Epithelial cell of prostate (primary cell): ENCODE results near the gene OSBPL5.
"Not testable (repeated sequence)": the region's sequence is repeated elsewhere in the genome, so short reads cannot be mapped to it uniquely, and the experiment has no call there.

Experiments used
- DNase-seq: peaks from one replicate; pipeline ENCODE4 v3.0.0-alpha.2; 2011; ENCODE audit warnings: low read depth, low spot score
- H3K27ac ChIP-seq: fragments of 450-650 bp; 2 replicates; pipeline ENCODE4 v1.5.1; 2017; ENCODE audit warnings: mild to moderate bottlenecking

Gene OSBPL5

DNA sequence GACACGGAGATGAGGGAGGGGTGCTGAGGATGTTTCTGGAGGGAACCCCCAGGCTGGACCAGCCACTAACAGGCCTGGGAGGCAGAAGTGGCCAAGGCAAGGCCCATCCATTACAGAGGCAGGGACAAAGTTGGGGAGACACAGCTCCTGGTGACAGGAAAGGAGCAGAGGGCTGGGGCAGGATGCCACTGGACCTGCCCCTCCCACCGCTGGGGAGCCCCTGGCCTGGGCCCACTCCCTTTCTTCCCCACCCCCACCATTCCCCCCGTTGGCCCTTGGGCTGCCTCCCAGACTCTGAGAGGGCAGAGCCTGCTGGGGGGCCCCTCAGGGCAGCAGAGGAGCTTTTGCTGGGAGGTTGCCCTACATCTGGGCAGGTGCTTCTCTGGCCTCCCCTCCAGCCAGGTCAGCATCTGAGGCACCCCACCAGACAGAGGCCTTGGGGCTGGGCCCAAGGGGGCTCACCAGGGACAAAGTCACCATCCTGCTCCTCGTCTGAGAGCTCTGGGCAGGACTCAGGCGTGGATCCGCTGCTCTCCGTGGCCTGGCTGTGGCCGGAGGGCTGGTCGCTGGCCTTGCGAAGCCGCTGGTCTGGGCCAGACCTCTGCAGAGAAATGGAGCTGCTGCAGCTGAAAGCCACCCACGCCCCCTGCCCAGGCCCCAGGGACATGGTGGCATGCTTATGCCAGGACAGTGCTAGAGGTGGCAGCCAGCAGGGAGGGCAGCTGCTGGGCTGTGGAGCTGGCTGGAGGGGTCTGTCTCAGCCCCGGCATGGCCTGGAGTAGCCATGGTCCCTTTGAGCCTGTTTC lies 74.8 kb downstream of the OSBPL5 start:
- no peak overlapping the region for H3K27ac ChIP-seq
- DNase-seq = no peak

GRCh38 chr11:3089236-3090061 lies 75.7 kb downstream of the OSBPL5 start:
- no peak overlapping the region for H3K27ac ChIP-seq
- no peak for DNase-seq

GRCh38 chr11:3088806-3089205 lies 76.3 kb downstream of the OSBPL5 start:
- no peak overlapping the region for H3K27ac ChIP-seq
- DNase-seq = no peak

DNA sequence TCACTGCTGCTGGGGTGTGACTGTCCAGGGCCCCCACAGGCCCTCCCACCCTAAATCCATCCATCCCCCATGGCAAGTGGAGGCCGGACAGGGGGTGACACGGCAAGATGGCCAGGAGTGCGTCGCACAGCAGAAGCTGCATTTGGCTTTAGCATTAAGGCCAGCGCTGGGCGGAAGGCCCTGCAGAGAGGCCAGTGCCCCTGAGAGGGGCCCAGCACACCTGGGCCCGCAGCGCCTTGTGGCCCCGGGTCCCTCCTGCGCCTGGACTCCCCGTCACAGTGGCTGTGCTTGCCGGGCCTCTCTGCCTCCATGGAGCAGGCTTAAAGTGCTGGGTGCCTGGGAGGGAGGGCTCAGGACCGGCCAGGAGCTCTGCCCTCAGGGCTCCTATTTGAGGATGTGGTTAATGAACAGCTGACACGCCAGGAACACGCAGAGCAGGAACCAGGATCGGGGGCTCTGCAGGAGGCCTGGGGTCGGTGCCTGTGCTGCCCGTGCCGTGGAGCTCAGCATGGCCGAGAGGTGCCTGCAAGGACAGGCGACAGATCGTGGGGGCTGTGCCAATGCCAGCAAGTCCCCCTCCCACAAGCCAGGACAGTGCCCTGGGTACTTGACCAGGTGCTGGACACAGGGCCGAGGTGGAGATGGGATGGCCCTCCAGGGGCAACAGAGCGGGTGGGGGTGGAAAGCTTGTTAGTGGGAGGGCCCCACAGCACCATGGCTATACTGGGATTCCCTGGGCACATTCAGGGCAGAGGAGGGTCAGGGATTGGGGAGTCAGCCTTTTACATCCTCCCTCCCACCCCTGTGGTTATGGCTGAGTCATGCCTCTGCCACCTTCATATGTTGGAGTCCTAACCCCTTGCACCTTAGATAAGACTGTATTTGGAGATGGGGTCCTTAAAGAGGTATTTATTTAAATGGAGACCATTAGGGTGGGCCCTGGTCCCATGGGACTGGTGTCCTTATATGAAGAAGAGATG lies 77.0 kb downstream of the OSBPL5 start:
- no peak for DNase-seq
- no peak overlapping the region for H3K27ac ChIP-seq

DNA sequence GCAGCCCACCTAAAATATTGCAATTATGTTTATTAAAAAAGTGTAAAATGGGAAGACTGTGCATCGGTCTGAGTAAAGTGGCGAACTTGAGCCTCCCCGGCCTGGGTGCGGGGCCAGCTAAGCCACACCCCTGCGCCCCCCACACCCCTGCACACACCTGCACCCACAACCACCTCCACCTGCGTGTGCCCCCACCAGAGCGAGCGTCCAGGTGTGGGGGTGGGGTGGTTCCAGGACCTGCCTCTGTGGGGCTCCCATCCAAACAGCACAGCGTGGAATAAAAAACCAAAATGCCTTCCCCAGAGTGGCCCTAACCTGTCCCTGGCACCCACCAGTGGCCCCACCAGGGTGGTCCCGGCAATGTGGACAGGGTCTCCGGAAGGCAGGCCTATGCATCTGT lies 77.7 kb downstream of the OSBPL5 start:
- no peak for DNase-seq
- H3K27ac ChIP-seq = no peak overlapping the region

DNA sequence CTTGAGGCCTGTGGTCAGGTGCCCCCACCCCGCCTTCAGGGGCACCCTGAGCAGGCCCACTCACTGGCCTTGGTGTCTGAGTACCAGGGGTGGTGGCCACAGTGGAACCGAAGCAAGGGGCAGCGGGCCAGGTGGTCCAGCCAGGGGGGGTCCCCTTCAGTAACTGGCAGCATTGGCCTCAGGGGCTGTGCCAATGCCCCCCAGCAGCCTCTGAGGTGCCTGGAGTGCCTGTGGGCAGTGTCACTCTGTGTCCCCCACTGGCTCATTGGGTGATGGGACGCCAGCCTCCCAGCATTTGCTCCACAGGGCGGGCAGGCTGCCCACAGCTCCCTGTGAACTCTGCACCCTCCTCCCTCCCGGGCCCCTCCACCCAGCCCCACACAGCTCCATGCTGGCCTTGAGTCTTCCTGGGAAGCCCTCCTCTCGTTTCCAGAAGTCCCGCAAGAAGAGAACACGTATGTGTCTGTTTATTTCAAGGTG lies 78.4 kb downstream of the OSBPL5 start:
- DNase-seq = no peak
- H3K27ac ChIP-seq = no peak overlapping the region

DNA sequence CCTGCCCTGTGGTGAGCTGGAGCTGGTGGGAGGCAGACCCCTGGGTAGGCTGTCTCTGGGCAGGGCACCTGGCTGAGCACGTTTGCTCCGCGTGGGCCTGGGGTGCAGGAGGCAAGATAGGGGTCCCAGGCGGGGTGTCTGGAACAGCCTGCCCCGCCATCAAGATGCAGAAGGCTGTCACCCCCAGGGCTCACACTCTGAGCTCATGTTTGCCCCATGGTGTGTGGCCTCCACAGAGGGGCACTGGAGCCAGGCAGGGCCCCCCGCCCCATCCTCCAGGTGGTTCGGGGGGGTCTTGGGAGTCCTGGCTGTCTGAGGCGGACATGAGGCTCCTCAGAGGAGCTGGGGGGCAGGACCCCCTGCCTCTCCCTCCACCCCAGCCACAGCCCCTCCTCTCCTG lies 79.0 kb downstream of the OSBPL5 start:
- no peak for DNase-seq

GRCh38 chr11:3085052-3085451 lies 80.1 kb downstream of the OSBPL5 start:
- DNase-seq = no peak
- H3K27ac ChIP-seq = no peak overlapping the region

More for the DNA sequence above, 79.0 kb downstream of the OSBPL5 start:
- H3K27ac ChIP-seq = no peak overlapping the region

- DNase-seq = no peak
- no peak overlapping the region for H3K27ac ChIP-seq
These were observed 81.8 kb downstream of the OSBPL5 start for GRCh38 chr11:3083321-3083720.

GRCh38 chr11:3081386-3081751 lies 83.7 kb downstream of the OSBPL5 start:
- DNase-seq = no peak
- H3K27ac ChIP-seq = no peak overlapping the region

DNA sequence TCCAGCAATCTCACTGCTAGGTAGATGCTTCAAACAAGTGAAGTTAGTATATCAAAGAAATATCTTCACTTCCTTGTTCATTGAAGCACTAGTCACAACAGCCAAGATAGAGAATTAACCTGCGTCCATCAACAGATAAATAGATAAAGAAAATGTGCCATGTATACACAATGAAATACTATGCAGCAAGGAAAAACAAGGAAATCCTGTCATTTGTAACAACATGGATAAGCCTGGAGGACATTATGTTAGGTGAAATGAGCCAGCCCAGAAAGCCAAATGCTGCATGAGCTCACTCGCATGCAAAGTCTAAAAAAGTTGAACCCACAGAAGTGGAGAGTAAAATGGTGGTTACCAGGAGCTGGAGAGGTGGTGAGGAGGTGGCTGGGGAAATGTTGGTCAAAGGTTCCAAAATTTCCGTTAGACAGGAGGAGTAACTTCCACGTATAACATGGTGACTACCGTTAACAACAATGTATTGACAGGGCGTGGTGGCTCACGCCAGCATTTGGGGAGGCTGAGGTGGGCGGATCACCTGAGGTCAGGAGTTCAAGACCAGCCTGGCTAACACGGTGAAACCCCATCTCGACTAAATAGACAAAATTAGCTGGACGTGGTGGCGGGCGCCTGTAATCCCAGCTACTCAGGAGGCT lies 84.3 kb downstream of the OSBPL5 start:
- DNase-seq = no peak

DNA sequence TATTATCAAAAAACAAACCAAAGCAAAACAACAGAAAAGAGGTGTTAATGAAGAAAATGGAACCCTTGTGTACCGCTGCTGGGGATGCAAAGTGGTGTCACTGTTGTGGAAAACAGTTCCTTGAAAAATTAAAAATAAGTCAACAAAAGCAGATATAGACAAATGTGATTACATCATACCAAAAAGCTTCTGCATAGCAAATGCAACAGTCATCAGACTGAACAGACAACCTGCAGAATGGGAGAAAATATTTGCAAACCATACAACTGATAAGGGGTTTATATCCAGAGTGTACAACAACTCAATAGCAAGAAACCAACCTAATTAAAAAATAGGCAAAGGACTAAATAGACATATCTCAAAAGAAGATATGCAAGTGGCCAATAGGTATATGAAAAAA lies 85.0 kb downstream of the OSBPL5 start:
- no peak for DNase-seq
- no peak overlapping the region for H3K27ac ChIP-seq

More for the DNA sequence above, 84.3 kb downstream of the OSBPL5 start:
- no peak overlapping the region for H3K27ac ChIP-seq

- DNase-seq = no peak
- no peak overlapping the region for H3K27ac ChIP-seq
These were observed 87.2 kb downstream of the OSBPL5 start for GRCh38 chr11:3077846-3078440.

DNA sequence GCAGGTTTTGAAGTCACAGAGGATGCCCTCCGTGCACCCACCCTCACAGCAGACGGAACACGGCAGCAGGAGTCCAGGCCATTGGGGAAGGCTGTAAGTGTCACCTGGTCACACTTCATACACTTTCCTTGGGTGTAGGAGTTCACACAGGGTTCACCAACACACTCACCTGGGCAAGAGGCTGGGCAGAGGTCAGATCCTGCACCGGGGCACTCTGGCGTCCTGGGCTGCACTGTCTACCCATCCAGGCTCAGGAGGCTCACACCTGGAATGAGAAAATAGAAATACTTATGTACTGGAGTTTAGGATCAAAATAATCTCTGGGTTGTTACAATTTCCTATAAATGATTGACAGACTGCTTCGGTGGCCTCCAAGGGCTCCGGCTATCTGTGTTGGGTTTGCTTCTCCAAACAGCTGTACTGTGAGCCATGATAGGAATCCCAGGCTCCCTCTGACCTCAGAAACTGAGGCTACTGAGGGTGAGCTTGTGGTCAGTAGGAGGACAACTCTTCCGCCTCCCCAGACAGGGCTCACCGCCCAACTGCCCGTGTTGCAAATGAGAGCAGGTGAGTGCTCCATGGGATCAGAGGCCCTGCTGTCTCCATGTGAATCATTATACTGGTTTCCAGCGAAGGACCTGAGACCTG lies 87.8 kb downstream of the OSBPL5 start:
- H3K27ac ChIP-seq = no peak overlapping the region

DNA sequence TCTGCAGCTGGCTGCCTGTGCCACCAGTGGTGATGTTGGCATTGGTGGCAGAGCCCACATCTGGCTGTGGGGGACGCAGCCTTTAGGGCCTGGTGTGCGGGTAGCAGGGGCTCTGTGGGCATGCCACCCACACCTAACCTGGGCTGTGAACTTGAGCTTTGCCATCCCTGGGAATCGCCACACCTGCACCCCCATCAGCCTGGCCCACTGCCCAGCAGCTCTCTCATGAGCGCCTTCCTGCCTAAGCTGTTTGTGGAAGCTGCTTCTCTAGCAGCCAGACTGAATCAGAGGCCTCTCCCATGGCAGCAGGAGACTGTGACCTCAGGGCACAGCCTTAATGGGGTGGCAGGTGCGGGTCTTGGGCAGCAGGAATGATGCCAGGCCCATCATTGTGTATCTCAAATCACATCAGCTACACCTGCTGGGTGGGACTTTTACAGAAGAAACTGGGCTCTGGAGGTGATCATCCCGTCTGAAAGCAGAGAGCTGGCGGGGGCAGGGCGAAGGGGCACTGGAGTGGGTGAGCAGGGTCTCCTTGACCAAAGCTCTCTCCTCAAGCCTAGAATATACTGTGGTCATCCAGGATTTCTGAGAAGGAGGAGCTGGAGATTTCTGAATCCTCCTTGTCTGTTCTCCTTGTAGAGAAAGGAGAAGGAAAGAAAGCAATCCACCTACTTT lies 90.1 kb downstream of the OSBPL5 start:
- no peak overlapping the region for H3K27ac ChIP-seq
- no peak for DNase-seq

More for the DNA sequence above, 87.8 kb downstream of the OSBPL5 start:
- DNase-seq = no peak

DNA sequence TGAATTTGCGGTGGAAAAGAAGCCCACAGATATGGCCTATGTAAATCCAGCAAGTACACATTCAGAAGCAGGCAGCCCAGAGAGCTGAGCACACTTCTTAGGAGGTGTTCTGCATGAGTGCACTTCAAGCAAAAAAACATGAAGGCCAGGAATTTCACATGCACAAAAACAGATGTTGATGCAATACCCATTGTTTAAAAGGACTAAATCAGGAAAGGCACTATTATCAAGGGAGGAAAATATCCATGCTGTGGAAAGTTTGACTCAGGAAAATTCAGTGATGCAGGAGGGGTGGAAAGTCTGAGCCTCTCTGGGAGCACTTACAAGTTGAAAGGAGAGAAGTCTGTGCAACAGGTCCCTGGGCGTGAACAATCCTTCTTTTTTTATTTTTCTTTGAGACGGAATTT lies 92.1 kb downstream of the OSBPL5 start:
- no peak for DNase-seq
- H3K27ac ChIP-seq = no peak overlapping the region

GRCh38 chr11:3069425-3069824 lies 95.7 kb downstream of the OSBPL5 start:
- no peak overlapping the region for H3K27ac ChIP-seq
- no peak for DNase-seq

DNA sequence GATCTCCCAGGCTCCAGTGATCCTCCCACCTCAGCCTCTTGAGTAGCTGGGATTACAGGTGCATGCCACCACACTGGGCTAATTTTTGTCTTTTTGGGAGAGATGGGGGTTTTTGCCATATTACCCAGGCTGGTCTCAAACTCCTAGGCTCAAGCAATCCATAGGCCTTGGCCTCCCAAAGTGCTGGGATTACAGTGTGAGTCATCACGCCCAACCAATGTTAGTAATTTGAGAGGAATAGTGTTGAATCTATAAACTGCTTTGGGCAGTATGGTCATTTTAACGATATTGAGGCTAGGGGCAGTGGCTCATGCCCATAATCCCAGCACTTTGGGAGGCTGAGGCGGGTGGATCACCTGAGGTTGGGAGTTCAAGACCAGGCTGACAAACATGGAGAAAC lies 98.8 kb downstream of the OSBPL5 start:
- DNase-seq, H3K27ac ChIP-seq: not testable (repeated sequence)
